Kidney epithelial cell (primary cell): Measurements from ENCODE around the gene RASA1. TPM values are rescaled to one million over a fixed set of nuclear protein-coding genes. Genes with fewer than 3 reads are reported as not detected.
"Not testable (repeated sequence)": the region's sequence is repeated elsewhere in the genome, so short reads cannot be mapped to it uniquely, and the experiment has no call there.

Source experiments
- DNase-seq: peaks from one replicate; pipeline ENCODE4 v3.0.0-alpha.2; 2010; ENCODE audit warnings: low read depth
- H3K27me3 ChIP-seq: 2 replicates; pipeline ENCODE4 v1.6.0; 2011; ENCODE audit warnings: low read length; ENCODE audit not compliant: control insufficient read depth, insufficient read depth
- H3K36me3 ChIP-seq: 2 replicates; pipeline ENCODE4 v1.5.1; 2011; ENCODE audit warnings: low read length; ENCODE audit not compliant: control insufficient read depth, insufficient read depth
- H3K4me3 ChIP-seq: 2 replicates; pipeline ENCODE4 v1.5.1; 2011; ENCODE audit warnings: low read depth, mild to moderate bottlenecking, control low read depth, low read length
- total RNA-seq: library from RNA; depleted of rRNA; stranded (reverse); fragments of >200 nt; gene quantifications from 2 replicates; pipeline ENCODE4 v1.2.3, GENCODE V29; 2015
- TF ChIP-seq, protein P1 (sequence below): IDR thresholded peaks from 2 replicates; pipeline ENCODE4 v1.5.1; 2011; ENCODE audit warnings: mild to moderate bottlenecking, moderate library complexity, low read length, control low read depth, inconsistent platforms; ENCODE audit not compliant: insufficient read depth, poor library complexity, severe bottlenecking

The RASA1 gene
- total RNA-seq, 1 donor from 2014 or later = 42.8 TPM

DNA sequence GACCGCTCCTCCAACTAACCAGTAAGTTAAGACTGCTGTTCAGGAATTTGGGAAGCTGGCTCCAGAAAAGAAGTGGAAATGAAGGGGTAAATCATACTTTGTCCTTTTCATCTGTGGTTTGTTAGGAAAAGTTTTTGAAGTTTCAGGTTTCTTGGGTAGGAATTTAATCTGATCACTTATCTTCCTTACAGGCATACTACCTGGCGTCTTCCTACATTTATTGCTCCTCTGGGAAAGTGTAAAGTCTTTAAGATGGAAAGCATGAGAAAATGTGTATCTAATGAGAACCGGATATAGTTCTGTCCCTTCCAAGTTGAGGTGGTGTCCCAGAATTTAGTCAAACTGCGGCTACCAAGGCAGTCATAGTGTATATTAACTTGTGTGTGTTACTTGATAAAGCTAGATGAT, 1.3 kb downstream of the RASA1 start:
- Histone ChIP-seq H3K36me3 (no peaks in the 10 kb centered on the region), H3K27me3 (no peaks in the 10 kb centered on the region), H3K4me3 (peak overlapping the region; percentile 92)
- TF ChIP-seq, protein P1, sequence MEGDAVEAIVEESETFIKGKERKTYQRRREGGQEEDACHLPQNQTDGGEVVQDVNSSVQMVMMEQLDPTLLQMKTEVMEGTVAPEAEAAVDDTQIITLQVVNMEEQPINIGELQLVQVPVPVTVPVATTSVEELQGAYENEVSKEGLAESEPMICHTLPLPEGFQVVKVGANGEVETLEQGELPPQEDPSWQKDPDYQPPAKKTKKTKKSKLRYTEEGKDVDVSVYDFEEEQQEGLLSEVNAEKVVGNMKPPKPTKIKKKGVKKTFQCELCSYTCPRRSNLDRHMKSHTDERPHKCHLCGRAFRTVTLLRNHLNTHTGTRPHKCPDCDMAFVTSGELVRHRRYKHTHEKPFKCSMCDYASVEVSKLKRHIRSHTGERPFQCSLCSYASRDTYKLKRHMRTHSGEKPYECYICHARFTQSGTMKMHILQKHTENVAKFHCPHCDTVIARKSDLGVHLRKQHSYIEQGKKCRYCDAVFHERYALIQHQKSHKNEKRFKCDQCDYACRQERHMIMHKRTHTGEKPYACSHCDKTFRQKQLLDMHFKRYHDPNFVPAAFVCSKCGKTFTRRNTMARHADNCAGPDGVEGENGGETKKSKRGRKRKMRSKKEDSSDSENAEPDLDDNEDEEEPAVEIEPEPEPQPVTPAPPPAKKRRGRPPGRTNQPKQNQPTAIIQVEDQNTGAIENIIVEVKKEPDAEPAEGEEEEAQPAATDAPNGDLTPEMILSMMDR = no peak
- no peak for DNase-seq

DNA sequence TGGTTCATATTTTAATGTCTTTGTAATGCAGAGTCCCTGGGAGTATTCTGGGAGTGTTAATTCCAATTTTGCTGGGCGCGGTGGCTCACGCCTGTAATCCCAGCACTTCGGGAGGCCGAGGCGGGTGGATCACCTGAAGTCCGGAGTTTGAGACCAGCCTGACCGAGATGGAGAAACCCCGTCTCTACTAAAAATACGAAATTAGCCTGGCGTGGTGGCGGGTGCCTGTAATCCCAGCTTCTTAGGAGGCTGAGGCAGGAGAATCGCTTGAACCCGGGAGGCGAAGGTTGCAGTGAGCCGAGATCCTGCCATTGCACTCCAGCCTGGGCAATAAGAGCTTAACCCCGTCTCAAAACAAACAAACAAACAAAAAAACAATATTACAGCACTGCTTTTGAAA, 3.2 kb downstream of the RASA1 start:
- not testable (repeated sequence) for H3K4me3 ChIP-seq, DNase-seq, H3K36me3 ChIP-seq, H3K27me3 ChIP-seq

DNA sequence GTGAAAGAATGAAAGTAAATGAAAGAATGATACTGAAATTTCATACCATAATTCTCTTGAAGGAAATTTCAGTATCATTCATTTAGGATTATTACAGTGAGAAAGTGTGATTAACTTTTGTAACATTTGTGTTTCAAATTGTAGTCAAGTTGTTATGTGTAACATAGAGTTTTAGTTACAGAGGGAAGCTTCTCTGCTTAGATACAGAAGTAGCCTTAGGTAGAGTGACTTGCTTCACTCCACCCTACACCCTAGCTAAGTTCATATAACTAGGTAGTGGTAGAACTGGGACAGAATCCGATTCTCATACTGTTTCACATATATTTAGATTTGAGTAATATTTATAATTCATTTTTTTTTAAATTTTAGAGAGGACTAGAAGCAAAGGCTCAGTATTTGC, 9.0 kb downstream of the RASA1 start:
- no peaks in the 10 kb centered on the region for H3K27me3 ChIP-seq
- H3K4me3 ChIP-seq = no peak overlapping the region
- DNase-seq = no peak
- TF ChIP-seq, protein P1 = no peak
- no peaks in the 10 kb centered on the region for H3K36me3 ChIP-seq

DNA sequence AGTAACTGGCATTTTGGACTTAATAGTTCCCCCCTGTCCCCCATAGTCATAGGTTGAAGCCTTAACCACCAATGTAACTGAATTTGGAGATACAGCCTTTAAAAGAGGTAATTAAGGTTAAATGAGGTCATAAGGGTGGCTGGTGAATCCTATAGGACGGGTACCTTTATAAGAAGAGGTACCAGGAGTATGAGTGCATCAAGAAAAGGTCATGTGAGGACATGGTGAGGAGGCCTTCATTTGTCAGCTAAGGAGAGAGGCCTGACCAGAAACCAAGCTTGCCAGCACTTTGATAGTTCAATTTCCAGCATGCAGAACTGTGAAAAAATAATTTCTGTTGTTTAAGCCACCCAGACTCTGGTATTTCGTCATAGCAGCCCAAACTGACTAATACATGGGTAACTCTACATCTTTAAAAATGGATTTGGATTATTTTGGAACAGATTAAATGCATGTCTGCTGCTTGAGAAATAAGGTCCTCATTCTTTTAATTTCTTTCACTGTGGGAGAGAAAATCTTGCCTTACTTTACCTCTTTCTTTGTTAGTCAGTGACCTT, 9.7 kb downstream of the RASA1 start:
- Histone ChIP-seq H3K27me3 (no peaks in the 10 kb centered on the region), H3K36me3 (no peaks in the 10 kb centered on the region), H3K4me3 (no peak overlapping the region)
- TF ChIP-seq, protein P1 = no peak
- DNase-seq = no peak

DNA sequence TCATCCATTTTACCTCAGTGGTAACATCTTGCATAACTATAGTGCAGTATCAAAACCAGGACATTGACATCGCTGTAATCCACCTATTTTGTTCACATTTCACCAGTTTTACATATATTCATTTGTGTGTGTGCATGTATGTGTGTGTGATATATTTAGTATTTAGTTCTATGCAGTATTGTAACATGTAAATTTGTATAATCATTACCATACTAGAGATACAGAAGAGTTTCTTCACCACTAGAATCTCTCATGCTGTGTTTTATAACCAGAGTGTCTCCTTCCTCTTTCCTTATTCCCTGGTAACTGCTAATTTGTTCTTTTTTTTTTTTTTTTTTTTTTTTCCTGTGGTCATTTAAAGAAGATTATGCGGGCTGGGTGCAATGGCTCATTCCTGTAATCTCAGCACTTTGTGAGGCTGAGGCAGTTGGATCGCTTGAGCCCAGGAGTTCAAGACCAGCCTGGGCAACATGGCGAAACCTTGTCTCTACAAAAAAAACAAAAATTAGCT, 11.0 kb downstream of the RASA1 start:
- TF ChIP-seq, protein P1 = no peak
- Histone ChIP-seq H3K4me3 (no peak overlapping the region), H3K36me3 (no peaks in the 10 kb centered on the region), H3K27me3 (no peaks in the 10 kb centered on the region)
- no peak for DNase-seq

DNA sequence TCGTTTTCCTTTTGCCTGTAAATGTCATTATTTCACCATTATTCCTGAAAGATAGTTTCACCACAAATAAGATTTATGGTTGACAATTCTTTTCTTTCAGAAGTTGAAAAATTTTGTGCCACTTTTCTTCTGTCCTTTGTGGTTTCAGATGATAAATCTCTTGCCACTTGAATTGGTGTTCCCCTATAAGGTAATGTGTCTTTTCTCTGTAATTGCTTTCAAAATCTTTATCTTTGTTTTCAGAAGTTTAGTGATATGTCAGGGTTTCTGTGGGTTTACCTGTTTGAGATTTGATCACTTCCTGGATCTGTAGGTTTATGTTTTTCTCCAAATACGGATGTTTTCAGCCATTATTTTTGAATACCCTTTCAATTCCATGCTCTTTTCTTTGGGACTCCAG, 14.6 kb downstream of the RASA1 start:
- TF ChIP-seq, protein P1 = no peak
- H3K4me3 ChIP-seq = no peak overlapping the region
- no peaks in the 10 kb centered on the region for H3K36me3 ChIP-seq
- H3K27me3 ChIP-seq = no peaks in the 10 kb centered on the region
- DNase-seq = no peak

DNA sequence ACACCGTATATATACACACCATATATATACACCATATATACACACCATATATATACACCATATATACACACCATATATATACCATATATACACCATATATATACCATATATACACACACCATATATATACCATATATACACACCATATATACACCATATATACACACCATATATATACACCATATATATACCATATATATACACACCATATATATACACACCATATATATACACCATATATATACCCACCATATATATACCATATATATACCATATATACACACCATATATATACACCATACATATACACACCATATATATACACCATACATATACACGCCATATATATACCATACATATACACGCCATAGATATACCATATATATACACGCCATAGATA, 19.6 kb downstream of the RASA1 start:
- H3K27me3 ChIP-seq, DNase-seq, H3K4me3 ChIP-seq, H3K36me3 ChIP-seq: not testable (repeated sequence)
